ENCODE measurements around the gene POC1A.

Gene POC1A

DNA sequence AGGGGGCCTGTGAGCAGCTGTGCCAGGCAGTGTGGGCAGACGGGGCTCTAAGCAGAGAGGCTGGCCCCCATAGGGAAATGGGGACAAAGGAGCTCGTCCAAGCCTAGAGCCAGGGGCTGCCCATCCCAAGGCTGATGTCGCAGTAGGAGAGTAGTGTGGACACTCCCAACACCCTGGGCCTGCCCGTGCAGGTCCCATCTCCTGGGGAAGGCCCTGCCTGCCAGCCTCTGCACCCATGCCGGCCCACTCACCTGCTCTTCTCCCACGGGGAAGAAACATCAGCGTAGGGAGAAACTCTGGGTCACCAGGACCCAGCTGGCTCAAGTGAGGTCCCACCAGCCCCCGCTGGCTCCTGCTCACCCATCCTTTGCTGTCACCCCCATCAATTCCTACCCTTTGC is 87.2 kb downstream of the POC1A start:
- H3K4me3 ChIP-seq (ENCODE audit: low read depth, low read length): no peak overlapping the region
- TF ChIP-seq IKZF3 (tag by site-specific recombination; IDR thresholded peaks at IDR 0.05): no peak
- TF ChIP-seq SP2 (tag by site-specific recombination; IDR thresholded peaks at IDR 0.05): no peak
- TF ChIP-seq PRDM4 (tag by site-specific recombination; IDR thresholded peaks at IDR 0.05): no peak
- no peak for TF ChIP-seq ZNF114 (tag by site-specific recombination; IDR thresholded peaks at IDR 0.05)
- TF ChIP-seq ZNF48 (tag by site-specific recombination; IDR thresholded peaks at IDR 0.05): no peak
- no peak for TF ChIP-seq SETDB1 (IDR thresholded peaks at IDR 0.05; ENCODE audit: insufficient read length, low read length)
- ChIA-PET CTCF (interaction anchor here (0.6 kb wide), 1 partner anchor 126 kb away, joined by 3 read pairs; the partner anchor contains the start of gene RRP9), POLR2A (interaction anchor here (2.6 kb wide), 1 partner anchor 10 kb away, joined by 7 read pairs; the partner anchor contains the start of gene DUSP7)
- no peaks in the 10 kb centered on the region for H3K9me3 ChIP-seq (ENCODE audit: control insufficient read depth, insufficient read depth, low read depth, low read length)
- H3K36me3 ChIP-seq (ENCODE audit: control insufficient read depth in 2 of 2, insufficient read depth in 1 of 2, low read length in 2 of 2): no peaks in the 10 kb centered on the region
- no peaks in the 10 kb centered on the region for H3K4me1 ChIP-seq (ENCODE audit: control insufficient read depth, insufficient read depth, low read length)
- no peak overlapping the region for H3K27ac ChIP-seq (ENCODE audit: extremely low read depth, low read depth, low read length)

DNA sequence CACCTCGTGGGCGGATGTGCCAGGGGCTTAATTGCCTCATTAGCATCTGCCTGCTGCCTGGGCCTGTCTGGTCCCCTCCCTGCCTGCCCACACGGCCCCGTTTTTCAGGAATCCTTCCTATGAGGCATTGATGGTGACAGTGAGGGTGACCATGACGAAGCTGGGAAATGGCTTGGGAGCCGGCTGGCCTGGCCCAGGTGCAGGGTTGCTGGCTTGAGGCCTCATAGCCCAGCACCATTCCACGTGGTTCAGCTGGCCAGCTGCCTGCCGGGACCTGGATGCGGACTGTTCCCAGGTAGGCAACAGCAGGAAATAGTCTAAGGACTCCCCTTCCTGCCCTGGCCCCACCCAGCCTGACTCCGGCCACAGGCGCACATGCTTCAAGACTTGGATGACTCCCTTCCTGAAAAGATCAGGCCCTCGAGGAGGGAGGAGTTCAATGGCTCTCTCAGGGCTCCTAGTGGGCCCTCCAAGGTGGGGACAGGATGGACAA is 88.9 kb downstream of the POC1A start:
- H3K4me1 ChIP-seq (ENCODE audit: control insufficient read depth, insufficient read depth, low read length): no peaks in the 10 kb centered on the region
- POLR2A ChIA-PET: interaction anchor here (2.6 kb wide), 1 partner anchor 9 kb away, joined by 7 read pairs; the partner anchor contains the start of gene DUSP7
- H3K9me3 ChIP-seq (ENCODE audit: control insufficient read depth, insufficient read depth, low read depth, low read length): no peaks in the 10 kb centered on the region
- peak; percentile 39 for TF ChIP-seq ZFHX2 (tag by site-specific recombination; conservative IDR thresholded peaks at IDR 0.05)
- no peak for TF ChIP-seq IKZF3 (tag by site-specific recombination; IDR thresholded peaks at IDR 0.05)
- no peak for TF ChIP-seq ZNF184 (tag by site-specific recombination; IDR thresholded peaks at IDR 0.05)
- no peak for TF ChIP-seq ZNF501 (tag by site-specific recombination; IDR thresholded peaks at IDR 0.05)
- no peak for TF ChIP-seq MYNN (tag by site-specific recombination; IDR thresholded peaks at IDR 0.05; ENCODE audit: borderline replicate concordance)
- H3K27ac ChIP-seq (ENCODE audit: extremely low read depth, low read depth, low read length): no peak overlapping the region
- no peak overlapping the region for H3K4me3 ChIP-seq (ENCODE audit: low read depth, low read length)
- CTCF ChIA-PET: interaction anchor here (0.6 kb wide), 1 partner anchor 11 kb away, joined by 3 read pairs; no protein-coding TSS in a partner anchor
- H3K36me3 ChIP-seq (ENCODE audit: control insufficient read depth in 2 of 2, insufficient read depth in 1 of 2, low read length in 2 of 2): no peaks in the 10 kb centered on the region

DNA sequence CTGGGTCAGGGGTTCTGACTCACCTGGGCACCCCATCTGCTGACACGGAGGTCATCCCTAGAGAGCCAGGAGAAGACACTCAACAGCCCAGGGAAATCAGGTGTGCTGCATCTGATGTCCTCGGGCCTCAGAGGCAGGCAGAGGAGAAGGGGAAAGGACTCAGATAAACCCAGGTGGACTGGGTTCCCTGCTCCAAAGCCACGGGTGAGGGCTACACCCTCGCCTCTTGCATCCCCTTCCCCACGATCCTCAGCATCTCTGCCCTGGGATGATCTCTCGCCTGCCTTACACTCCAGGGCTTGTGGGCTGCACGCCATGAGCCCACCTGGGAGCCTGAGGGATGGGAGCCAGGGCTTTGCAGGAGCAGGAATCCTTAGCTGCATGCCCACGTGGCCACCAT is 89.7 kb downstream of the POC1A start:
- Histone ChIP-seq H3K9me3 (ENCODE audit: control insufficient read depth, insufficient read depth, low read depth, low read length) (no peaks in the 10 kb centered on the region), H3K27ac (ENCODE audit: extremely low read depth, low read depth, low read length) (no peak overlapping the region), H3K4me3 (ENCODE audit: low read depth, low read length) (no peak overlapping the region), H3K4me1 (ENCODE audit: control insufficient read depth, insufficient read depth, low read length) (no peaks in the 10 kb centered on the region), H3K36me3 (ENCODE audit: control insufficient read depth in 2 of 2, insufficient read depth in 1 of 2, low read length in 2 of 2) (no peaks in the 10 kb centered on the region)
- ChIA-PET POLR2A (no interaction called here), CTCF (no interaction called here)
- TF ChIP-seq ZBTB7A (tag by site-specific recombination; IDR thresholded peaks at IDR 0.05; ENCODE audit: low read depth) (no peak), ZFP37 (tag by site-specific recombination; IDR thresholded peaks at IDR 0.05) (no peak), ZNF830 (tag by site-specific recombination; IDR thresholded peaks at IDR 0.05; ENCODE audit: low read depth) (no peak), ZNF654 (tag by site-specific recombination; IDR thresholded peaks at IDR 0.05; ENCODE audit: low read depth) (no peak), ZNF704 (tag by site-specific recombination; IDR thresholded peaks at IDR 0.05) (no peak), ZNF626 (tag by site-specific recombination; IDR thresholded peaks at IDR 0.05) (no peak), ZFP3 (tag by site-specific recombination; IDR thresholded peaks at IDR 0.05; ENCODE audit: low read depth) (no peak), ZNF354C (tag by site-specific recombination; IDR thresholded peaks at IDR 0.05; ENCODE audit: borderline replicate concordance, low read depth) (no peak), TRIM28 (IDR thresholded peaks at IDR 0.05; ENCODE audit: borderline replicate concordance, low read length) (no peak)
- TF ChIP-seq, protein P1, sequence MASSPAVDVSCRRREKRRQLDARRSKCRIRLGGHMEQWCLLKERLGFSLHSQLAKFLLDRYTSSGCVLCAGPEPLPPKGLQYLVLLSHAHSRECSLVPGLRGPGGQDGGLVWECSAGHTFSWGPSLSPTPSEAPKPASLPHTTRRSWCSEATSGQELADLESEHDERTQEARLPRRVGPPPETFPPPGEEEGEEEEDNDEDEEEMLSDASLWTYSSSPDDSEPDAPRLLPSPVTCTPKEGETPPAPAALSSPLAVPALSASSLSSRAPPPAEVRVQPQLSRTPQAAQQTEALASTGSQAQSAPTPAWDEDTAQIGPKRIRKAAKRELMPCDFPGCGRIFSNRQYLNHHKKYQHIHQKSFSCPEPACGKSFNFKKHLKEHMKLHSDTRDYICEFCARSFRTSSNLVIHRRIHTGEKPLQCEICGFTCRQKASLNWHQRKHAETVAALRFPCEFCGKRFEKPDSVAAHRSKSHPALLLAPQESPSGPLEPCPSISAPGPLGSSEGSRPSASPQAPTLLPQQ (tag by site-specific recombination; IDR thresholded peaks at IDR 0.05): no peak
- TF ChIP-seq, protein P2, sequence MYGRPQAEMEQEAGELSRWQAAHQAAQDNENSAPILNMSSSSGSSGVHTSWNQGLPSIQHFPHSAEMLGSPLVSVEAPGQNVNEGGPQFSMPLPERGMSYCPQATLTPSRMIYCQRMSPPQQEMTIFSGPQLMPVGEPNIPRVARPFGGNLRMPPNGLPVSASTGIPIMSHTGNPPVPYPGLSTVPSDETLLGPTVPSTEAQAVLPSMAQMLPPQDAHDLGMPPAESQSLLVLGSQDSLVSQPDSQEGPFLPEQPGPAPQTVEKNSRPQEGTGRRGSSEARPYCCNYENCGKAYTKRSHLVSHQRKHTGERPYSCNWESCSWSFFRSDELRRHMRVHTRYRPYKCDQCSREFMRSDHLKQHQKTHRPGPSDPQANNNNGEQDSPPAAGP (tag by site-specific recombination; IDR thresholded peaks at IDR 0.05): no peak

Data from HEK293 (cell line).